Neural progenitor cell (in vitro differentiated cells): ENCODE measurements around the gene ARHGAP8. TPM values are rescaled to one million over a fixed set of nuclear protein-coding genes. Genes with fewer than 3 reads are reported as not detected.

Source experiments
- DNase-seq: peaks from one replicate; pipeline ENCODE4 v3.0.0-alpha.2; 2016; ENCODE audit warnings: low spot score
- H2AFZ ChIP-seq: fragments of 200-600 bp; sonication (generic); replicated peaks from 2 replicates; pipeline ENCODE4 v1.6.1; 2016; ENCODE audit warnings: antibody characterized with exemption
- H3F3A ChIP-seq: fragments of 200-600 bp; sonication (generic); 2 replicates; pipeline ENCODE4 v1.6.1; 2016; ENCODE audit warnings: antibody characterized with exemption, low read depth
- H3K27ac ChIP-seq: fragments of 200-600 bp; sonication (generic); 2 replicates; pipeline ENCODE4 v1.5.1; 2016; ENCODE audit warnings: mild to moderate bottlenecking
- H3K27me3 ChIP-seq: fragments of 200-600 bp; sonication (generic); 2 replicates; pipeline ENCODE4 v1.6.1; 2016; ENCODE audit warnings: mild to moderate bottlenecking, moderate library complexity
- H3K36me3 ChIP-seq: fragments of 200-600 bp; sonication (generic); 2 replicates; pipeline ENCODE4 v1.5.1; 2016
- H3K4me1 ChIP-seq: fragments of 200-600 bp; sonication (generic); 2 replicates; pipeline ENCODE4 v1.6.1; 2016; ENCODE audit warnings: mixed run types
- H3K4me2 ChIP-seq: fragments of 200-600 bp; sonication (generic); 2 replicates; pipeline ENCODE4 v1.6.1; 2016
- H3K4me3 ChIP-seq: fragments of 200-600 bp; sonication (generic); 2 replicates; pipeline ENCODE4 v1.5.1; 2016
- H3K79me2 ChIP-seq: fragments of 200-600 bp; sonication (generic); 2 replicates; pipeline ENCODE4 v1.6.1; 2016; ENCODE audit warnings: low read depth
- H3K9ac ChIP-seq: fragments of 200-600 bp; sonication (generic); 2 replicates; pipeline ENCODE4 v1.6.1; 2016
- H3K9me3 ChIP-seq: fragments of 200-600 bp; sonication (generic); 2 replicates; pipeline ENCODE4 v1.5.1; 2016; ENCODE audit warnings: low read depth
- H4K20me1 ChIP-seq: fragments of 200-600 bp; sonication (generic); 2 replicates; pipeline ENCODE4 v1.6.1; 2016; ENCODE audit warnings: low read depth
- H3K27ac Mint-ChIP-seq: 3 replicates; pipeline ENCODE4 v1.8.0; 2021; ENCODE audit warnings: mixed read lengths
- H3K27me3 Mint-ChIP-seq: 2 replicates; pipeline ENCODE4 v1.8.0; 2022; ENCODE audit warnings: low read depth, mild to moderate bottlenecking, inconsistent platforms, moderate library complexity, mixed read lengths; ENCODE audit not compliant: insufficient read depth
- H3K36me3 Mint-ChIP-seq: 3 replicates; pipeline ENCODE4 v1.8.0; 2021; ENCODE audit warnings: mixed read lengths
- H3K4me1 Mint-ChIP-seq: 3 replicates; pipeline ENCODE4 v1.8.0; 2021; ENCODE audit warnings: mixed read lengths
- H3K4me3 Mint-ChIP-seq: 3 replicates; pipeline ENCODE4 v1.8.0; 2021; ENCODE audit warnings: mild to moderate bottlenecking, moderate library complexity, mixed read lengths
- H3K9me3 Mint-ChIP-seq: 3 replicates; pipeline ENCODE4 v1.8.0; 2020; ENCODE audit warnings: mixed read lengths
- CTCF ChIP-seq: fragments of 200-600 bp; sonication (generic); IDR thresholded peaks from 2 replicates; pipeline ENCODE4 v1.5.1; 2017; ENCODE audit warnings: antibody characterized with exemption, mild to moderate bottlenecking
- EZH2 ChIP-seq: fragments of 200-600 bp; sonication (generic); IDR thresholded peaks from 2 replicates; pipeline ENCODE4 v1.6.1; 2017; ENCODE audit warnings: antibody characterized with exemption, mild to moderate bottlenecking, moderate library complexity
- EZH2phosphoT487 ChIP-seq: fragments of 200-600 bp; sonication (generic); IDR thresholded peaks from 2 replicates; pipeline ENCODE4 v1.6.1; 2017; ENCODE audit warnings: antibody characterized with exemption
- total RNA-seq: library from RNA; depleted of rRNA; stranded (reverse); fragments of >200 nt; gene quantifications from 2 replicates; pipeline ENCODE4 v1.2.3, GENCODE V29; 2015; ENCODE audit warnings: low replicate concordance

Gene ARHGAP8
- total RNA-seq, 1 donor from 2014 or later: 3.0 TPM

DNA sequence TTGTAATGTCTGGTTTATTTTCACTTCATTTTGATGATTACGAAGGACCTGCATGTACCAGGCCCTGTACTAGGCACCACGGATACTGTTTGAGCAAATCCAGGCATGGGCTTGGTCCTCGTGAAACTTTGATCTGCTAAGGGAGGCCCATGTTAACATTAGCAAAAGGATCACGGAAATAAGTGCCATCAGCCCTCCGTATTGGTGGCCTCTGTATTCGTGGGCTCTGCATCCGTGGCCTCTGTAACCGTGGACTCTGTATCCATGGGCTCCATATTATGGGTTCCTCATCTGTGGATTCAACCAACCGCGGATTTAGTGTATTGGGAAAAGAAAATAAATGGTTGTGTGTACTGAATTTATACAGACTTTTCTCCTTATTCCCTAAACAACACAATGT, 8.7 kb downstream of the ARHGAP8 start:
- Mint-ChIP-seq H3K9me3 (peaks cover 4% of the 10 kb centered on the region), H3K27me3 (peaks cover 7% of the 10 kb centered on the region), H3K4me3 (no peak overlapping the region), H3K4me1 (peaks cover 4% of the 10 kb centered on the region), H3K27ac (no peak overlapping the region), H3K36me3 (no peaks in the 10 kb centered on the region)
- Histone ChIP-seq H3K9me3 (no peaks in the 10 kb centered on the region), H3K36me3 (no peaks in the 10 kb centered on the region), H3K27ac (no peak overlapping the region), H3K9ac (no peak overlapping the region), H3F3A (no peaks in the 10 kb centered on the region), H4K20me1 (no peaks in the 10 kb centered on the region), H3K4me1 (peaks cover 5% of the 10 kb centered on the region), H2AFZ (no peak overlapping the region), H3K79me2 (no peaks in the 10 kb centered on the region), H3K4me3 (no peak overlapping the region), H3K27me3 (no peaks in the 10 kb centered on the region), H3K4me2 (no peak overlapping the region)
- DNase-seq: no peak
- no peak for TF ChIP-seq CTCF

GRCh38 chr22:44764373-44764772, 12.0 kb downstream of the ARHGAP8 start:
- H3F3A ChIP-seq: no peaks in the 10 kb centered on the region
- Mint-ChIP-seq H3K9me3 (peaks cover 4% of the 10 kb centered on the region), H3K4me3 (peak overlapping the region; percentile 30), H3K4me1 (peaks cover 8% of the 10 kb centered on the region), H3K27ac (peak overlapping the region; percentile 82), H3K27me3 (peaks cover 4% of the 10 kb centered on the region), H3K36me3 (no peaks in the 10 kb centered on the region)
- H3K9ac ChIP-seq: peak overlapping the region; percentile 27
- no peaks in the 10 kb centered on the region for H3K36me3 ChIP-seq
- H3K27ac ChIP-seq: no peak overlapping the region
- no peak overlapping the region for H2AFZ ChIP-seq
- DNase-seq: no peak
- H3K4me1 ChIP-seq: peaks cover 5% of the 10 kb centered on the region
- no peaks in the 10 kb centered on the region for H3K79me2 ChIP-seq
- no peak overlapping the region for H3K4me3 ChIP-seq
- H3K9me3 ChIP-seq: no peaks in the 10 kb centered on the region
- TF ChIP-seq CTCF (no peak), EZH2 (no peak), EZH2phosphoT487 (no peak)
- H3K4me2 ChIP-seq: no peak overlapping the region
- H3K27me3 ChIP-seq: no peaks in the 10 kb centered on the region
- no peaks in the 10 kb centered on the region for H4K20me1 ChIP-seq

- H3F3A ChIP-seq: no peaks in the 10 kb centered on the region
- peaks cover 8% of the 10 kb centered on the region for H3K4me1 Mint-ChIP-seq
- no peaks in the 10 kb centered on the region for H3K36me3 Mint-ChIP-seq
- peak overlapping the region; percentile 82 for H3K27ac Mint-ChIP-seq
- H3K4me3 Mint-ChIP-seq: no peak overlapping the region
- H3K4me2 ChIP-seq: no peak overlapping the region
- no peak for DNase-seq
- H3K27me3 Mint-ChIP-seq: peaks cover 4% of the 10 kb centered on the region
- H3K4me3 ChIP-seq: no peak overlapping the region
- TF ChIP-seq EZH2phosphoT487 (no peak), EZH2 (no peak), CTCF (no peak)
- no peaks in the 10 kb centered on the region for H3K79me2 ChIP-seq
- H3K4me1 ChIP-seq: peaks cover 5% of the 10 kb centered on the region
- H4K20me1 ChIP-seq: no peaks in the 10 kb centered on the region
- no peaks in the 10 kb centered on the region for H3K9me3 ChIP-seq
- H2AFZ ChIP-seq: no peak overlapping the region
- no peaks in the 10 kb centered on the region for H3K36me3 ChIP-seq
- no peaks in the 10 kb centered on the region for H3K27me3 ChIP-seq
- H3K27ac ChIP-seq: no peak overlapping the region
- H3K9ac ChIP-seq: peak overlapping the region; percentile 27
- H3K9me3 Mint-ChIP-seq: peaks cover 4% of the 10 kb centered on the region
These were observed 12.6 kb downstream of the ARHGAP8 start for GRCh38 chr22:44764974-44765373.
